Fibroblast of lung (primary cell): ENCODE results near the gene NPAS1.

Source experiments
- EZH2 ChIP-seq: IDR thresholded peaks from 2 replicates; pipeline ENCODE4 v1.5.1; 2012; ENCODE audit warnings: low read length, control low read depth, mild to moderate bottlenecking; ENCODE audit errors: missing control alignments
- TF ChIP-seq, protein P1 (sequence below), 2 donors: IDR thresholded peaks in 1 of 2; conservative IDR thresholded peaks in 1 of 2; 1 replicate in 1 of 2; 2 replicates in 1 of 2; pipeline ENCODE4 v1.5.1; 2011 to 2012; ENCODE audit warnings: low read length in 2 of 2, control low read depth in 1 of 2, inconsistent platforms in 1 of 2, low read depth in 1 of 2, mild to moderate bottlenecking in 1 of 2

DNA sequence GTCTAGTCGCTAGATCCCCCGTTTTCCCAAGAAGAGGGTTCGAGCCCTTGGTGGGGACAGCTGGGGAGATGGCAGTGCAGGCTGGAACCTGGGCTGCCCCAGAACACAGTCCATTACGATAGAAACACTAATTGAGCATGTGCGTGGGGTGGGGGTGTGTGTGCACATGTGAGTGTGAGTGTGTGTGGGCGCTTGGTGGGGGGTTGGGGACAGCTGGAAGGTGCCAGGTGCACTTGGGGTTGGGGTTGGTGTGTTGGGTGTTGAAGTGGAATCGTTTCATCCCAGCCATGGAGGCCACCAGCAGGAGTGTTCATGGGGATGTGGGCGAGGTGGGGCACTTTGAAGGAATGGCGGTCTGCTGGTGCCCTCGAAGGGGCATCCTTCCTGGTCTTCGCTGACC, 18.1 kb upstream of the NPAS1 start:
- TF ChIP-seq, protein P1, sequence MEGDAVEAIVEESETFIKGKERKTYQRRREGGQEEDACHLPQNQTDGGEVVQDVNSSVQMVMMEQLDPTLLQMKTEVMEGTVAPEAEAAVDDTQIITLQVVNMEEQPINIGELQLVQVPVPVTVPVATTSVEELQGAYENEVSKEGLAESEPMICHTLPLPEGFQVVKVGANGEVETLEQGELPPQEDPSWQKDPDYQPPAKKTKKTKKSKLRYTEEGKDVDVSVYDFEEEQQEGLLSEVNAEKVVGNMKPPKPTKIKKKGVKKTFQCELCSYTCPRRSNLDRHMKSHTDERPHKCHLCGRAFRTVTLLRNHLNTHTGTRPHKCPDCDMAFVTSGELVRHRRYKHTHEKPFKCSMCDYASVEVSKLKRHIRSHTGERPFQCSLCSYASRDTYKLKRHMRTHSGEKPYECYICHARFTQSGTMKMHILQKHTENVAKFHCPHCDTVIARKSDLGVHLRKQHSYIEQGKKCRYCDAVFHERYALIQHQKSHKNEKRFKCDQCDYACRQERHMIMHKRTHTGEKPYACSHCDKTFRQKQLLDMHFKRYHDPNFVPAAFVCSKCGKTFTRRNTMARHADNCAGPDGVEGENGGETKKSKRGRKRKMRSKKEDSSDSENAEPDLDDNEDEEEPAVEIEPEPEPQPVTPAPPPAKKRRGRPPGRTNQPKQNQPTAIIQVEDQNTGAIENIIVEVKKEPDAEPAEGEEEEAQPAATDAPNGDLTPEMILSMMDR (conservative IDR thresholded peaks at IDR 0.05 in 1 of 2, IDR thresholded peaks at IDR 0.05 in 1 of 2; ENCODE audit: low read depth in 1 of 2, low read length in 2 of 2), result no peak
- TF ChIP-seq EZH2, result no peak
